Astrocyte (in vitro differentiated cells and primary cell): ENCODE measurements around the gene WNT7B. TPM values are rescaled to one million over a fixed set of nuclear protein-coding genes. Genes with fewer than 3 reads are reported as not detected.

Source experiments
- DNase-seq: peaks from one replicate; pipeline ENCODE4 v3.0.0-alpha.2; 2010; ENCODE audit warnings: low read depth
- FAIRE-seq: peaks from 2 replicates; lab custom pipeline; 2011; peaks lifted over from hg19 to GRCh38; lab: Jason Lieb, UNC
- H2AFZ ChIP-seq: 2 replicates; pipeline ENCODE4 v1.6.0; 2012; ENCODE audit warnings: low read depth, low read length, inconsistent platforms
- H3K27ac ChIP-seq: 2 replicates; pipeline ENCODE4 v1.5.1; 2011; ENCODE audit warnings: low read depth, low read length, inconsistent platforms
- H3K27me3 ChIP-seq: 2 replicates; pipeline ENCODE4 v1.6.0; 2011; ENCODE audit warnings: low read length, inconsistent platforms; ENCODE audit not compliant: insufficient read depth
- H3K36me3 ChIP-seq: 2 replicates; pipeline ENCODE4 v1.5.1; 2011; ENCODE audit warnings: low read length, inconsistent platforms; ENCODE audit not compliant: insufficient read depth
- H3K4me1 ChIP-seq: 2 replicates; pipeline ENCODE4 v1.5.1; 2011; ENCODE audit warnings: low read length, inconsistent platforms; ENCODE audit not compliant: insufficient read depth
- H3K4me2 ChIP-seq: 2 replicates; pipeline ENCODE4 v1.6.0; 2012; ENCODE audit warnings: low read length, inconsistent platforms
- H3K4me3 ChIP-seq: 2 replicates; pipeline ENCODE4 v1.5.1; 2011; ENCODE audit warnings: low read depth, mild to moderate bottlenecking, low read length, inconsistent platforms; ENCODE audit not compliant: insufficient read depth
- H3K79me2 ChIP-seq: 2 replicates; pipeline ENCODE4 v1.6.0; 2012; ENCODE audit warnings: mild to moderate bottlenecking, low read length, inconsistent platforms; ENCODE audit not compliant: insufficient read depth
- H3K9ac ChIP-seq: 2 replicates; pipeline ENCODE4 v1.6.0; 2012; ENCODE audit warnings: mild to moderate bottlenecking, low read length, inconsistent platforms
- H3K9me3 ChIP-seq: 2 replicates; pipeline ENCODE4 v1.5.1; 2012; ENCODE audit warnings: low read depth, mild to moderate bottlenecking, low read length, inconsistent platforms; ENCODE audit not compliant: insufficient read depth
- H4K20me1 ChIP-seq: 2 replicates; pipeline ENCODE4 v1.6.0; 2012; ENCODE audit warnings: low read length, inconsistent platforms; ENCODE audit not compliant: insufficient read depth
- H3K27ac Mint-ChIP-seq: one replicate; pipeline ENCODE4 v1.8.0; 2021; ENCODE audit warnings: mild to moderate bottlenecking, mixed read lengths; ENCODE audit not compliant: unreplicated experiment
- H3K27me3 Mint-ChIP-seq: one replicate; pipeline ENCODE4 v1.8.0; 2021; ENCODE audit warnings: low read depth, mixed read lengths; ENCODE audit not compliant: unreplicated experiment
- H3K36me3 Mint-ChIP-seq: one replicate; pipeline ENCODE4 v1.8.0; 2021; ENCODE audit warnings: low read depth, mixed read lengths; ENCODE audit not compliant: unreplicated experiment
- H3K4me1 Mint-ChIP-seq: one replicate; pipeline ENCODE4 v1.8.0; 2021; ENCODE audit warnings: low read depth, mixed read lengths; ENCODE audit not compliant: unreplicated experiment
- H3K4me3 Mint-ChIP-seq: one replicate; pipeline ENCODE4 v1.8.0; 2021; ENCODE audit warnings: mild to moderate bottlenecking, moderate library complexity, mixed read lengths; ENCODE audit not compliant: unreplicated experiment
- H3K9me3 Mint-ChIP-seq: one replicate; pipeline ENCODE4 v1.8.0; 2021; ENCODE audit warnings: mild to moderate bottlenecking, mixed read lengths; ENCODE audit not compliant: unreplicated experiment
- EZH2 ChIP-seq: IDR thresholded peaks from 2 replicates; pipeline ENCODE4 v1.6.1; 2012; ENCODE audit warnings: mild to moderate bottlenecking, low read length, inconsistent platforms; ENCODE audit not compliant: insufficient read depth
- total RNA-seq: library from RNA; stranded (reverse); gene quantifications from 2 replicates; pipeline ENCODE4 v1.2.1, GENCODE V29; 2021
- TF ChIP-seq, protein P1 (sequence below): IDR thresholded peaks from 2 replicates; pipeline ENCODE4 v1.5.1; 2011; ENCODE audit warnings: low read depth, mild to moderate bottlenecking, inconsistent platforms, low read length, moderate library complexity; ENCODE audit not compliant: insufficient read depth

Gene WNT7B
- total RNA-seq, 1 donor from 2014 or later = 1.7 TPM

- no peak overlapping the region for H3K4me2 ChIP-seq
- H2AFZ ChIP-seq = no peak overlapping the region
- Mint-ChIP-seq H3K9me3 (no peaks in the 10 kb centered on the region), H3K27ac (no peak overlapping the region), H3K4me1 (peaks cover 5% of the 10 kb centered on the region), H3K36me3 (peaks cover 1% of the 10 kb centered on the region), H3K4me3 (no peak overlapping the region), H3K27me3 (peaks cover 40% of the 10 kb centered on the region)
- H3K4me3 ChIP-seq = no peak overlapping the region
- no peaks in the 10 kb centered on the region for H3K36me3 ChIP-seq
- FAIRE-seq (no peak), DNase-seq (no peak)
- peaks cover 27% of the 10 kb centered on the region for H3K4me1 ChIP-seq
- H4K20me1 ChIP-seq = no peaks in the 10 kb centered on the region
- no peak overlapping the region for H3K9ac ChIP-seq
- TF ChIP-seq EZH2 = no peak
- TF ChIP-seq, protein P1, sequence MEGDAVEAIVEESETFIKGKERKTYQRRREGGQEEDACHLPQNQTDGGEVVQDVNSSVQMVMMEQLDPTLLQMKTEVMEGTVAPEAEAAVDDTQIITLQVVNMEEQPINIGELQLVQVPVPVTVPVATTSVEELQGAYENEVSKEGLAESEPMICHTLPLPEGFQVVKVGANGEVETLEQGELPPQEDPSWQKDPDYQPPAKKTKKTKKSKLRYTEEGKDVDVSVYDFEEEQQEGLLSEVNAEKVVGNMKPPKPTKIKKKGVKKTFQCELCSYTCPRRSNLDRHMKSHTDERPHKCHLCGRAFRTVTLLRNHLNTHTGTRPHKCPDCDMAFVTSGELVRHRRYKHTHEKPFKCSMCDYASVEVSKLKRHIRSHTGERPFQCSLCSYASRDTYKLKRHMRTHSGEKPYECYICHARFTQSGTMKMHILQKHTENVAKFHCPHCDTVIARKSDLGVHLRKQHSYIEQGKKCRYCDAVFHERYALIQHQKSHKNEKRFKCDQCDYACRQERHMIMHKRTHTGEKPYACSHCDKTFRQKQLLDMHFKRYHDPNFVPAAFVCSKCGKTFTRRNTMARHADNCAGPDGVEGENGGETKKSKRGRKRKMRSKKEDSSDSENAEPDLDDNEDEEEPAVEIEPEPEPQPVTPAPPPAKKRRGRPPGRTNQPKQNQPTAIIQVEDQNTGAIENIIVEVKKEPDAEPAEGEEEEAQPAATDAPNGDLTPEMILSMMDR = no peak
- no peak overlapping the region for H3K27ac ChIP-seq
- no peaks in the 10 kb centered on the region for H3K9me3 ChIP-seq
- no peaks in the 10 kb centered on the region for H3K27me3 ChIP-seq
- H3K79me2 ChIP-seq = no peaks in the 10 kb centered on the region
Measured at GRCh38 chr22:45906946-45907345, 70.0 kb downstream of the WNT7B start.

DNA sequence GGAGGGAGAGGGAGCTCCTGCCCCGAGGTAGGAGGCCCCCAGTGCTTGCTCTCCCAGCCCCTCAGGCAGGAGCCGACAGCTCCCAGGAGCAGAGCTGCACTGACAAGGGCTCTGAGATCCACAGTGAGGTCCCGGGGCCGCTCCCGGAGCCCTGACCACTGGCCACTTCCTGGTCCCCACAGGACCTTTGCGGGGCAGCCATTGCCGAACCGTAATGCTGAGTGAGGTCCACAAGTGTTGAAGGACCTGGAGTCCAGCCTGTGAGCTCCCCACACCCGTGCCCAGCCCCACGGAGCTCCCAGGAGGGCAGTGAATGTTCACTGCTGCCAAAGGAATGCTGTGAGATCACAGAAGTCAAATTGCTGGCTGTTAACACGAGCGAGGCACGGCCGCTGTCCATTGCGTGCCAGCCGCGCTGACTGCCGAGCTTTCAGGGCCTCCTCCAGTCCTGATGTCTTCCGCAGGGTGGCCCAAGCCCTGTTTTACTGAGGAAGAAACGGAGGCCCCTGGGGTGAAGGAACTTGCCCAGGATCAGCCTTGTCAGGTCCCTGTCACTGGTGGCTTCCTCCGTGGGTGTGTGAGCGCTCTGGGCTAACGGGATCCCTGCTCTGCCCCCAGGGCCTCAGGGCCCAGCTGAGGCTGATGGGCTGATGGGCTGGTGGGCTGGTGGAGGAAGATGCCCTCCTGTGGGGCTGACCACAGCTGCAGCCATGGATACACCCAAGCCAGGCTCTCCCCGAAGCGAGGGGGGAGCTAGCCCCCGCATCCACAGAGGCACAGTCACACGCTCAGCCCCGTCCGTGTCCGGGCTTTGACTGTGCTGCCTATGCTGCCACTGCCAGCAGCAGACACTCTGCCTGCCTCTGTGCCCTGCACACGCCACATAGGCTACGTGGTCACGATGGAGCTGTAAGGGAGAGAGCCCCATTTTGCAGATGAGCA is 70.8 kb downstream of the WNT7B start:
- H3K27ac Mint-ChIP-seq = peak overlapping the region; percentile 26
- TF ChIP-seq, protein P1 = no peak
- TF ChIP-seq EZH2 = no peak
- DNase-seq (peak; percentile 60), FAIRE-seq (peak; percentile 59)
- Histone ChIP-seq H3K27ac (no peak overlapping the region), H3K36me3 (no peaks in the 10 kb centered on the region), H3K4me3 (no peak overlapping the region), H3K9ac (peak overlapping the region; percentile 46), H3K27me3 (no peaks in the 10 kb centered on the region), H2AFZ (peak overlapping the region; percentile 38), H3K4me2 (peak overlapping the region; percentile 50), H3K9me3 (no peaks in the 10 kb centered on the region), H4K20me1 (no peaks in the 10 kb centered on the region), H3K79me2 (no peaks in the 10 kb centered on the region), H3K4me1 (peaks cover 27% of the 10 kb centered on the region)
- no peak overlapping the region for H3K4me3 Mint-ChIP-seq
- peaks cover 32% of the 10 kb centered on the region for H3K27me3 Mint-ChIP-seq
- peaks cover 1% of the 10 kb centered on the region for H3K36me3 Mint-ChIP-seq
- peaks cover 5% of the 10 kb centered on the region for H3K4me1 Mint-ChIP-seq
- no peaks in the 10 kb centered on the region for H3K9me3 Mint-ChIP-seq
